Omental fat pad (tissue), 4 donors: ENCODE data around the gene SDSL. TPM values are rescaled to one million over a fixed set of nuclear protein-coding genes. Genes with fewer than 3 reads are reported as not detected.

Source experiments
- ATAC-seq: fragments of 150-250 bp; one replicate; pipeline ENCODE4 v1.9.1; 2016; ENCODE audit warnings: mild to moderate bottlenecking, moderate library complexity; ENCODE audit not compliant: low FRiP score
- DNase-seq: peaks from one replicate; pipeline ENCODE4 v3.0.0-alpha.2; 2019; ENCODE audit warnings: low spot score
- CTCF ChIP-seq, 3 donors: fragments of 450-650 bp; IDR thresholded peaks; one replicate each; pipeline ENCODE4 v1.5.1; 2016 to 2017; ENCODE audit warnings: antibody characterized with exemption in 3 of 3, mild to moderate bottlenecking in 3 of 3, moderate library complexity in 2 of 3
- total RNA-seq, 4 donors: library from RNA; depleted of rRNA; stranded (reverse); fragments of >200 nt; gene quantifications; one replicate each; pipeline ENCODE4 v1.1.0, GENCODE V29; 2016

Gene SDSL
- total RNA-seq, 4 donors from 2014 or later: 2.1 to 6.0 (median 4.1) TPM

DNA sequence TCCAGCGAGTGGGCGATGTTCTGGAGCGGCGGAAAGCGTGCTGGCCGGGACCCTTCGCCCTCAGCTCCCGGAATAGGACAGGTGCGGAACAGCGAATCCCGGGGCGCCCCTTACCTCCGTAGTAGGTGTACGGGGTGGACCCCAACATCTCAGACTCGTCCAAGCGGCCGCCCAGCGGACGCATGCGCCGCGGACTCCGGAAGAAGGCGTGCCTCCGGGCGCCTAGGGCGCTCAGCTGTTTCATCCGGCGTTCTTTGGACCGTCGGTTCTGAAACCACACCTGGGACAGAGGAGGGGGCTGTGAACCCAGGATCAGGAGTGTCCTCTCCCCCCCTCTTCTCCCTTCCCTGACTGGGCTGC, 44.9 kb downstream of the SDSL start:
- no peak for ATAC-seq
- DNase-seq: no peak
- no peak for TF ChIP-seq CTCF (IDR thresholded peaks at IDR 0.05)

- no peak for DNase-seq
- TF ChIP-seq CTCF (IDR thresholded peaks at IDR 0.05): no peak
- ATAC-seq: no peak
Observed at GRCh38 chr12:113467502-113468364, 45.6 kb downstream of the SDSL start.

- no peak for ATAC-seq
- DNase-seq: no peak
- TF ChIP-seq CTCF (IDR thresholded peaks at IDR 0.05): no peak
Observed at GRCh38 chr12:113468365-113469223, 46.4 kb downstream of the SDSL start.

DNA sequence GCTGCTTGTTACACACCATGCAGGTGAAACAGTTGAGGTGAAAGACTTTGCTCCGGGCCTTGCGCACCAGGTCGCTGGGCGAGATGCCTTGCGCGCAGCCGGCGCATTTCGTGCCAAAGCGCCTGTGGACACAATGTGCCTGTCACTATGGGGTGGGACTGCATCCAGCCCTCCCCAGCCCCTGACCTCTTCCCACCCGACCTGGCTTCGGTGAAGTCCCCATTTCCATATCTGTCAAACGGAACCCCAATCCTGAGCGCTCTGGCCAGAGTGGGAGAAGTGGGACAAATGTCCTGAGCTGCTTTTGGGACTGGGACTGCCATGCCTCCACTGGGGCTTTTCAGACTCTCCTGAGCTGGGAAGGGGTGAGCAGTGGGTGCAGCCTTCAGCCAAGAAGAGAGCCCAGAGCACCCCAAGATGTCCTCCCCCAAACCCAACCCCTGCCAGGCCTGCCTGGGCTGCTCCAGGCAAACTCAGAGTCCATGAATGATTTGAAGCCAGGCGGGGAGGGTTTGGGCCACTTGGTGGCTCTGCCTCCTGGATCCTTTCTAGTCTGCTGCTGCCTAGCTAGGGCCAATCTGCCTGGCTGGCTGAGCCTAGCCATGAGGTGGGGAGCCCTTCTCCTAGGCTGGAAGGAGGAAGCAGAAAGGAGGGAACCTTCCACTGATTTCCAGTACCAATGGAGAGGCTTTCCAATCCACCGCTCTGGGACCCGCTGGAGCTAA, 47.2 kb downstream of the SDSL start:
- DNase-seq: no peak
- no peak for ATAC-seq
- no peak for TF ChIP-seq CTCF (IDR thresholded peaks at IDR 0.05)

DNA sequence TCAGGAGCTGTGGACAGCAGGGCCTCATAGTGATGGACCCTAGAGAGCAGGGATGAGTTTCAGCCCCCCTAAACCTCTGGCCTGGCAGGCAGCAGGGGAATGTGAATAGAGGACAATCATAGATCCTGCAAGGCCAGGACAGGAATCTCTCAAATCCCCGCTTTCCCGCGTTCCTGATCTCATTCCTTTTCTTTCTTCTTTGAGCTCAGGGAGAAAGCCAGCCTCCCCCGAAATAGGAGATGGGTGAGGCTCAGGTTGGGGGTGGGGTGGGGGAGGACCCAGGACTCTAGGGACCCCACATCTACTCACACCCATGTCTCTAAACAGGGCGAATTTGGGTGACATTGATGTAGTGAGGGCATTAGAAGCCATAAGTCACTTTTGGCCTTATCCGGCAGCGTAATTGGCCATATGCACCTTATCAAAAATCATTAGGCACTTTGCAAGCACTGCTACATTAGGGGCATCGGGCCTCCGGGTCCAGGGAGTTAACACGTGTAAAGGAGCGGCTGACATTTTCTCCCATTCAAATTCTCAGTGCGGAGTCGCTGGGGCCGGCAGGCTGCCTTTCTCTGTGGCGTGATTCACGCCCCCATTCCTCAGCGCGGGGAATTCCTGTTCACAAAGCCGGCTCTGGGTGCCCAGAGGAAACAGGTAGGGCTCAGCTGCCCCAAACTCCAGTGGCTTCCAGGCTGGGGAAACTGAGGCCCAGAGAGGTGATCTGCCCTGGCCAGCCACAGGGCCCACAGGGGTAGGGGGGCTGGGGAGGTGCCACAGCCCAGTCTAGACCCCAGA, 48.0 kb downstream of the SDSL start:
- no peak for DNase-seq
- no peak for TF ChIP-seq CTCF (IDR thresholded peaks at IDR 0.05)
- ATAC-seq: no peak

GRCh38 chr12:113470871-113471618, 48.9 kb downstream of the SDSL start:
- no peak for ATAC-seq
- TF ChIP-seq CTCF (IDR thresholded peaks at IDR 0.05): no peak
- DNase-seq: no peak
